ENCODE data around the gene C1QTNF3.

DNA sequence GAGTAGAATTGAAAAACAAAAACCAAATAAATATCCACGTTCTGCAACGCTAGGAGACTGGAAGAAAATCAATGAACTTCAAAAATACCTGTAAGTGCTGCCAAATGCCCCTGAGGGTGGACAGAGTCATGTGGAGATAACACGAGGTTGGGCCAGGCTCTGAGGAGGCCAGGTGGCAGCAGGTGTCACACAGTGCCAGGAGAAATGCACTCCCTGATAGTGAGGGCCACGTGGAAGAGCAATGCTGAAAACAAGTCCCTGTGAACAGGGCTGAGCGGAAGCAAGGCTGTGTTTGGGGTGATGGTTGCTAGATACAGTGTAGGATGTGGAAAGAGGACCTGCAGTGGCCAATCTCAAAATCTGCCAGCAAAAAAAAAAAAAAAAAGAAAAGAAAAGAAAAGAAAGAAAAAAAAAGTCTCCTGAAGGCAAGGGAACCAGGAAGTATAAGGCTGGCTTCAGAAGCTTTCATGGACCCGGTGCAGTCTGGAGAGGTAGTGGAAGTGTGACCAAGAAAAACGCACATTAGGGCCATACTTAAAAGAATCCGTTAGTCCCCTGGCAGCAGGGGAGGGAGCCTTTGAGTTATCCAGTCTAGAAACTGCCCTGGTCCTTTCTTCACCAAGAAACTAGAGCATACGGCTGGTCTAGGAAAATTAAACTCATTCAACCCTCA, 16.8 kb downstream of the C1QTNF3 start:
- TF ChIP-seq, protein P1, sequence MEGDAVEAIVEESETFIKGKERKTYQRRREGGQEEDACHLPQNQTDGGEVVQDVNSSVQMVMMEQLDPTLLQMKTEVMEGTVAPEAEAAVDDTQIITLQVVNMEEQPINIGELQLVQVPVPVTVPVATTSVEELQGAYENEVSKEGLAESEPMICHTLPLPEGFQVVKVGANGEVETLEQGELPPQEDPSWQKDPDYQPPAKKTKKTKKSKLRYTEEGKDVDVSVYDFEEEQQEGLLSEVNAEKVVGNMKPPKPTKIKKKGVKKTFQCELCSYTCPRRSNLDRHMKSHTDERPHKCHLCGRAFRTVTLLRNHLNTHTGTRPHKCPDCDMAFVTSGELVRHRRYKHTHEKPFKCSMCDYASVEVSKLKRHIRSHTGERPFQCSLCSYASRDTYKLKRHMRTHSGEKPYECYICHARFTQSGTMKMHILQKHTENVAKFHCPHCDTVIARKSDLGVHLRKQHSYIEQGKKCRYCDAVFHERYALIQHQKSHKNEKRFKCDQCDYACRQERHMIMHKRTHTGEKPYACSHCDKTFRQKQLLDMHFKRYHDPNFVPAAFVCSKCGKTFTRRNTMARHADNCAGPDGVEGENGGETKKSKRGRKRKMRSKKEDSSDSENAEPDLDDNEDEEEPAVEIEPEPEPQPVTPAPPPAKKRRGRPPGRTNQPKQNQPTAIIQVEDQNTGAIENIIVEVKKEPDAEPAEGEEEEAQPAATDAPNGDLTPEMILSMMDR (conservative IDR thresholded peaks at IDR 0.05; ENCODE audit: low read depth, low read length), result no peak
- no peak for TF ChIP-seq EZH2 (IDR thresholded peaks at IDR 0.05; ENCODE audit: borderline replicate concordance, low read depth, low read length, poor library complexity, severe bottlenecking)

All from A673 (cell line).